Stimulated activated naive CD8-positive, alpha-beta T cell treated with anti-CD3 and anti-CD28 coated beads, Interleukin-15, Interleukin-2, amounts not matched to agents 100 ng/mL and 50 ng/mL, for 24 hours (primary cell): ENCODE data around the gene WASF2.

Source experiments
- H3K27ac Mint-ChIP-seq: one replicate; pipeline ENCODE4 v1.8.0; 2021; ENCODE audit warnings: mild to moderate bottlenecking, mixed read lengths
- H3K27me3 Mint-ChIP-seq: one replicate; pipeline ENCODE4 v1.8.0; 2021; ENCODE audit warnings: mixed read lengths
- H3K36me3 Mint-ChIP-seq: one replicate; pipeline ENCODE4 v1.8.0; 2021; ENCODE audit warnings: low read depth, mixed read lengths
- H3K4me1 Mint-ChIP-seq: one replicate; pipeline ENCODE4 v1.8.0; 2021; ENCODE audit warnings: low read depth, mixed read lengths
- H3K4me3 Mint-ChIP-seq: one replicate; pipeline ENCODE4 v1.8.0; 2021; ENCODE audit warnings: mild to moderate bottlenecking, mixed read lengths
- H3K9me3 Mint-ChIP-seq: one replicate; pipeline ENCODE4 v1.8.0; 2021; ENCODE audit warnings: mixed read lengths

The WASF2 gene

GRCh38 chr1:27455139-27455811 lies 34.7 kb downstream of the WASF2 start:
- Mint-ChIP-seq H3K4me1 (peaks cover 61% of the 10 kb centered on the region), H3K9me3 (no peaks in the 10 kb centered on the region), H3K4me3 (peak overlapping the region; percentile 4), H3K27ac (peak overlapping the region; percentile 82), H3K36me3 (peaks cover 18% of the 10 kb centered on the region), H3K27me3 (no peaks in the 10 kb centered on the region)

DNA sequence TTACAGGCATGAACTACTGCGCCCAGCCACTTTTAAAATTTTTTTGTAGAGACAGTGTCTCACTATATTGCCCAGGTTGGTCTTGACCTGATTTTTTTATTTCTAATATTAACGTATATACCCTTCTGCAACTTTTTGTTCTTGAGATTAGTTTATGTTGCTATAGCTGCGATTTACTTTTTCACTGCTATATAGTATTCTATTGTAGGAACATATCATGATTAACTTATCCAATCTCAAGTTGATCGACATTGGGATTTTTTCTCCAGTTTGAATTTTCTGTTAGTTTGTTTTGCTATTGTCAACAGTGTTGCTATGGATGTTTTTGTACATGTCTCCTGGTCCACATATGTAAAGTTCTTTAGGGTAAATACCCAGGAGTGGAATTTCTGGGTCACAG lies 35.4 kb downstream of the WASF2 start:
- Mint-ChIP-seq H3K27ac (peak overlapping the region; percentile 82), H3K4me1 (peaks cover 60% of the 10 kb centered on the region), H3K4me3 (no peak overlapping the region)

GRCh38 chr1:27451343-27451742 lies 38.6 kb downstream of the WASF2 start:
- no peaks in the 10 kb centered on the region for H3K27me3 Mint-ChIP-seq
- peaks cover 42% of the 10 kb centered on the region for H3K36me3 Mint-ChIP-seq
- H3K27ac Mint-ChIP-seq: no peak overlapping the region
- H3K4me3 Mint-ChIP-seq: no peak overlapping the region
- H3K9me3 Mint-ChIP-seq: no peaks in the 10 kb centered on the region
- H3K4me1 Mint-ChIP-seq: peaks cover 83% of the 10 kb centered on the region

More for the DNA sequence above, 35.4 kb downstream of the WASF2 start:
- H3K27me3 Mint-ChIP-seq: no peaks in the 10 kb centered on the region
- no peaks in the 10 kb centered on the region for H3K9me3 Mint-ChIP-seq
- peaks cover 19% of the 10 kb centered on the region for H3K36me3 Mint-ChIP-seq

DNA sequence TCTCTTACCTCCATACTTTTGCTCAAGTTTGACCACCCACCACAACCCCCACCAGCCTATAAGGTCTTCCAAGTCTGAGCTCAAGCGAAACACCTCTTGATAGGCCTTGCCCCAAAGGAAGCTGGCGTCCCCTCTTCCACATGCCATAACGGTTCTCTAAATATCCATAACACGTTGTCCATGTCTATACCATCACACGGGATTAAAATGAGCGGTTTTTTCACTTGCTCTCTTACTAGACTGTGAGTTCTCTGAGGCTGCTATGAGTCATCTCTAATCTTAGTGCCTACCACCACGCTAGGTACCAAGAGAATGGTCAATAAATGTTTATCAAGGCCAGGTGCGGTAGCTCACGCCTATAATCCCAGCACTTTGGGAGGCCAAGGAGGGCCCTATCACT lies 41.0 kb downstream of the WASF2 start:
- H3K4me1 Mint-ChIP-seq: peaks cover 82% of the 10 kb centered on the region
- peak overlapping the region; percentile 11 for H3K4me3 Mint-ChIP-seq
- H3K27ac Mint-ChIP-seq: peak overlapping the region; percentile 54

GRCh38 chr1:27447883-27448282 lies 42.1 kb downstream of the WASF2 start:
- Mint-ChIP-seq H3K4me3 (no peak overlapping the region), H3K9me3 (no peaks in the 10 kb centered on the region), H3K27me3 (no peaks in the 10 kb centered on the region), H3K4me1 (peaks cover 79% of the 10 kb centered on the region), H3K36me3 (peaks cover 24% of the 10 kb centered on the region), H3K27ac (peak overlapping the region; percentile 74)

More for the DNA sequence above, 41.0 kb downstream of the WASF2 start:
- Mint-ChIP-seq H3K9me3 (no peaks in the 10 kb centered on the region), H3K36me3 (peaks cover 28% of the 10 kb centered on the region), H3K27me3 (no peaks in the 10 kb centered on the region)

- Mint-ChIP-seq H3K36me3 (peaks cover 24% of the 10 kb centered on the region), H3K27ac (peak overlapping the region; percentile 78), H3K9me3 (no peaks in the 10 kb centered on the region), H3K4me3 (no peak overlapping the region), H3K27me3 (no peaks in the 10 kb centered on the region), H3K4me1 (peaks cover 79% of the 10 kb centered on the region)
These were observed 42.6 kb downstream of the WASF2 start for GRCh38 chr1:27447399-27447798.

DNA sequence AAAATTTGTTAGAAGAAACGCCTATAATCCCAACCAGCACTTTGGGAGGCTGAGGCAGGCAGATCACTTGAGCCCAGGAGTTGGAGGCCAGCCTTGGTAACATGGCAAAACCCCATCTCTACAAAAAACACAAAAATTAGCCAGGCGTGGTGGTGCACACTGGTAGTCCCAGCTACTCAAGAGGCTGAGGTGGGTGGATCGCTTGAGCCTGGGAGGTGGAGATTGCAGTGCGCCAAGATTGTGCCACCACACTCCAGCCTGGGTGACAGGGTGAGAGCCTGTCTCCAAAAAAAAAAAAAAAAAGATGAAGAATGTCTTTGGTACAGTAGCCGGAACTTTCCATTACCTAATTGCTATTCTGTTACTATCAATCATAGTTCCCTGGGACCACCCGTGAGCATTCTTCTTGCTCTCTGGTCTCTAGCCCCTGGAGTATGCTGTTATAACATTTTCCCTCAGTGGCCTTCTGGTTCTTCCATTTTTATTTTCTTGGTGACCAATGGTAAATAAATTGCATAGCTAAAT lies 43.4 kb downstream of the WASF2 start:
- Mint-ChIP-seq H3K4me1 (peaks cover 75% of the 10 kb centered on the region), H3K4me3 (no peak overlapping the region), H3K36me3 (peaks cover 24% of the 10 kb centered on the region), H3K27me3 (no peaks in the 10 kb centered on the region), H3K9me3 (no peaks in the 10 kb centered on the region), H3K27ac (peak overlapping the region; percentile 24)

DNA sequence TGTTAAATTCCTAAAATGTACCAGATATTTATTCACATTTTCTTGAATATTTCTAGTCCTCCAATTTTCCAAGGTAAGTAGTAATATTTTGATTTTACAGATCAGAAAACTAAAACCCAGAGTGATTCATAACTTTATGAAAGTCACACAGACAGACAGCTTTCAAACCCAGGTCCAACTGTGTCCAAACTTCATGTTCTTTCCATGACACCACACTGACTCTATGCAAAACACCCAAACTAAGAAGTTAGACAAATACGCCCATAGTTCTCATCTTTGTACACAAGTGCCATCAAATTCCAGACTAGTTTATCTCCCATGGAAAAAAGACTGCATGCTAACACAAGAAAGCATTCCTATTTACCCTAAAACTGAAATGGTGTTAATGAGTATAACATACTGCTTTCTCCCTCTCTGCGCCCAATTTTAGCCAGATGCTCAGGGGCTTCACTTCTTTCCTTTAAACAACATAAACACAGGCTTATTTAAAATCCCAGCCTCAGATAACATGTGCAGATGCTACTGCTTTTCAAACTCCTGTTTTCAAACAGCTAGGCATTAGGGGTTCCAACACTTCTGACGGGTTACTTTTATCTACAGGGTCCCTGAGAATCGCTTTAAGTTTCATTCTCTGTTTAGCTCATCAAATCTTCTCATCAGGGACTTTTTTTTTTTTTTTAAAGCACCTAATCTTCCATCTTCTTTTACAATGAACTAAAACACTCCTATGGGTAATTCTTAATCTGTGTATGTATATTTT lies 44.6 kb downstream of the WASF2 start:
- H3K9me3 Mint-ChIP-seq: no peaks in the 10 kb centered on the region

GRCh38 chr1:27444632-27445031 lies 45.3 kb downstream of the WASF2 start:
- Mint-ChIP-seq H3K4me1 (peaks cover 61% of the 10 kb centered on the region), H3K27me3 (no peaks in the 10 kb centered on the region), H3K27ac (peak overlapping the region; percentile 98), H3K36me3 (peaks cover 31% of the 10 kb centered on the region), H3K9me3 (no peaks in the 10 kb centered on the region), H3K4me3 (peak overlapping the region; percentile 81)

More for the DNA sequence above, 44.6 kb downstream of the WASF2 start:
- H3K4me1 Mint-ChIP-seq: peaks cover 64% of the 10 kb centered on the region
- peak overlapping the region; percentile 81 for H3K4me3 Mint-ChIP-seq
- no peaks in the 10 kb centered on the region for H3K27me3 Mint-ChIP-seq
- peak overlapping the region; percentile 98 for H3K27ac Mint-ChIP-seq
- peaks cover 24% of the 10 kb centered on the region for H3K36me3 Mint-ChIP-seq

- H3K9me3 Mint-ChIP-seq: no peaks in the 10 kb centered on the region
- H3K27ac Mint-ChIP-seq: peak overlapping the region; percentile 42
- H3K27me3 Mint-ChIP-seq: no peaks in the 10 kb centered on the region
- peaks cover 64% of the 10 kb centered on the region for H3K4me1 Mint-ChIP-seq
- H3K4me3 Mint-ChIP-seq: no peak overlapping the region
- peaks cover 12% of the 10 kb centered on the region for H3K36me3 Mint-ChIP-seq
These were observed 50.8 kb downstream of the WASF2 start for GRCh38 chr1:27439150-27439549.

- Mint-ChIP-seq H3K27me3 (no peaks in the 10 kb centered on the region), H3K36me3 (peaks cover 12% of the 10 kb centered on the region), H3K9me3 (no peaks in the 10 kb centered on the region), H3K27ac (no peak overlapping the region), H3K4me1 (peaks cover 64% of the 10 kb centered on the region), H3K4me3 (no peak overlapping the region)
These were observed 51.3 kb downstream of the WASF2 start for GRCh38 chr1:27438621-27439061.

DNA sequence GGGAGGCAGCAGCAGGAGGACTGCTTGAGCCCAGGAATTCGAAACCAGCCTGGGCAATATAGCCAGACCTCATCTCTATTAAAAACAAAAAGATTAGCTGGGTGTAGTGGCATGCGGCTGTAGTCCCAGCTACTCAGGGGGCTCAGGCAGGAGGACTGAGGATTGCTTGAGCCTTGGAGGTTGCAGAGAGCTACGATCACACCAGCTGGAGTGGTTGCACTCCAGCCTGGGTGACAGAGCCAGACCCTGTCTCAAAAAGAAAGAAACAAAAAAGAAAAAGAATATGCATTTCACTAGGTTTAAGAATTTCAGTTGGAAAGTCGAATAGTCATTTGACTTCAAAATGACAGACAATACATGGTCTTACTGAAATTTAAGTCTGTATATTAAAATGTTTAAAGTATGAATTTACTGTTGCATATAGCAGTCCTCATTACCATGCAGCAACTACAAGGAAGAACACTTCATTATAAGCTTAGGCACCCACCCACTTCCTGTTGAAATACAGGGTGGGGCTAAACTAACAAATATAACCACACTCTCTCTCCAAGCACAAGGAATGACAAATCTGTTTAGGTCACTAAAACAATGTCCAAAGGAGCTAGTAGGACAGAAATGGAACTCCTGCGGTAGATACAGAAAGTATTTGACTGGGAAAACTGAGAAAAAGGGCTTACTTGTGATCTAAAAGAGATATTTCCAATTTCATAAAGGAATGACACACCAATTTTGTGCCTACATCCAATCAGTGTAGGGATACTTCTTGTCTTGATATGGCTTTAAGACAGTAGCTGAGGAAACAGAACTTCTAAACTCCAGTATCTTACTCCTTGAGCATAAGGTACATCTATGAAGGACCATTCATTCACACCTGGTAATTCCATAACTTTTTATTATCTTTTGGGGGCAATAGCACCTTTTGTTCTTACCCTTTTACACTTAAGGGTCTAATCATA lies 53.5 kb downstream of the WASF2 start:
- Mint-ChIP-seq H3K36me3 (peaks cover 12% of the 10 kb centered on the region), H3K9me3 (no peaks in the 10 kb centered on the region), H3K4me1 (peaks cover 81% of the 10 kb centered on the region), H3K27ac (peak overlapping the region; percentile 54), H3K4me3 (peak overlapping the region; percentile 8), H3K27me3 (no peaks in the 10 kb centered on the region)

- H3K4me1 Mint-ChIP-seq: peaks cover 89% of the 10 kb centered on the region
- peaks cover 12% of the 10 kb centered on the region for H3K36me3 Mint-ChIP-seq
- H3K27ac Mint-ChIP-seq: peak overlapping the region; percentile 54
- H3K9me3 Mint-ChIP-seq: no peaks in the 10 kb centered on the region
- no peaks in the 10 kb centered on the region for H3K27me3 Mint-ChIP-seq
- H3K4me3 Mint-ChIP-seq: peak overlapping the region; percentile 6
These were observed 54.3 kb downstream of the WASF2 start for GRCh38 chr1:27435566-27436203.

- peaks cover 4% of the 10 kb centered on the region for H3K36me3 Mint-ChIP-seq
- peak overlapping the region; percentile 2 for H3K27ac Mint-ChIP-seq
- H3K9me3 Mint-ChIP-seq: no peaks in the 10 kb centered on the region
- no peak overlapping the region for H3K4me3 Mint-ChIP-seq
- peaks cover 96% of the 10 kb centered on the region for H3K4me1 Mint-ChIP-seq
- no peaks in the 10 kb centered on the region for H3K27me3 Mint-ChIP-seq
These were observed 56.3 kb downstream of the WASF2 start for GRCh38 chr1:27433706-27434105.
